Mucosa of gallbladder (tissue), 1 donor: ENCODE measurements around the gene SLC40A1. TPM values are rescaled to one million over a fixed set of nuclear protein-coding genes. Genes with fewer than 3 reads are reported as not detected.

Experiments
- DNase-seq: peaks from one replicate; pipeline ENCODE4 v3.0.0-alpha.2; 2020; ENCODE audit warnings: low spot score
- total RNA-seq: library from RNA; stranded (reverse); gene quantifications from one replicate; pipeline ENCODE4 v1.2.1, GENCODE V29; 2021
- donor health status: DM: no; HTN: no; CAD: no.

SLC40A1 gene
- total RNA-seq, 1 donor from 2014 or later = 271 TPM

DNA sequence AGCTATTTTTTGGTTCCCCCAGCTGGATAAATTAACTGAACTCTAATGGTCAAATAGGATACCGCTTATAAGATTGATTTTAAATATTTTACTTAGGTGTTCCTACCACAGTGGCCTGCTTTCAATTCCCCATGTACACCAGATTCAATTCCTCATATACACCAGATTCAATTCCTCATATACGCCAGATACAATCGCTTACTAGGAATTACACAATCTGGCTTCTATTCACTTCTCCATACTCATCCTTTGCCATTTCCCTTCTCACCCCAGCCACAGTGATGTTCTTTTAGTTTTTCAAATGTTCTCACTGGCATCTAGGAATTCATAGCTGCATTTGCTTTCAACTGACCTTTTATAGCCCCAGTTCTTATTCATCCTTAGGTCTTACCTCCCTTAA lies 66.5 kb downstream of the SLC40A1 start:
- DNase-seq = no peak

DNA sequence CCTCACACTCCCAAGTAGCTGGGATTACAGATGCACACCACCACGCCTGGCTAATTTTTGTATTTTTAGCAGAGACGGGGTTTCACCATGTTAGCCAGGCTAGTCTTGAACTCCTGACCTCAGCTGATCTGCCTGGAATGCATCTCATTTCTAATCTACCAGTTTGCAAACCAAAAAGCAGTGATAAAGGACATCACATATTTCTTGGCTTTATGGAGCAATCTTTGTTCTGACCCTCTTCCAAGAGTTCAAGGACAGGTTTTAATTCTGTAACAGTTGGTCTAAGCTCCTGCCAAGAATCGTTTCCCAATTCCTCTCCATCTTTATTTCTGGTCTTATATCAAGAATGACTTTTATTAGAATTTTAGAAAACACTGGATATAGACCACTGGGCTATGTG lies 67.7 kb downstream of the SLC40A1 start:
- DNase-seq = no peak

- DNase-seq = no peak
These were observed 68.6 kb downstream of the SLC40A1 start for GRCh38 chr2:189511960-189512319.

- no peak for DNase-seq
These were observed 69.2 kb downstream of the SLC40A1 start for GRCh38 chr2:189511210-189511959.

Other genes with a start within 250 kb of the SLC40A1 start
- 18.8 TPM for gene WDR75, start 139.3 kb downstream of the SLC40A1 start, total RNA-seq
- 32.5 TPM for gene ASNSD1, start 80.7 kb upstream of the SLC40A1 start, total RNA-seq
- 9.3 TPM for gene ANKAR, start 93.9 kb upstream of the SLC40A1 start, total RNA-seq
- 6.3 TPM for gene OSGEPL1, start 182.0 kb upstream of the SLC40A1 start, total RNA-seq
- 41.1 TPM for gene ORMDL1, start 203.6 kb upstream of the SLC40A1 start, total RNA-seq
- 19.6 TPM for gene PMS1, start 203.7 kb upstream of the SLC40A1 start, total RNA-seq